Endothelial cell of umbilical vein (primary cell): Measurements from ENCODE around the gene KCNJ15. TPM values are rescaled to one million over a fixed set of nuclear protein-coding genes. Genes with fewer than 3 reads are reported as not detected.

Experiments used
- BruUV-seq: library from RNA; stranded (reverse); fragments of 400-500 nt; replicated peaks from 2 replicates; lab custom pipeline; 2021; lab: Mats Ljungman, UMichigan
- CTCF ChIA-PET: fragments of 300-600, 350-600 bp; sonication (Branson Sonifier 250); formaldehyde crosslinking; loops from one replicate; lab custom pipeline; 2021; ENCODE audit warnings: antibody characterized with exemption, inconsistent platforms; lab: Charles Lee
- POLR2A ChIA-PET: fragments of 300-600, 350-600 bp; sonication (Branson Sonifier 250); formaldehyde crosslinking; loops from one replicate; lab custom pipeline; 2021; ENCODE audit warnings: antibody characterized with exemption, inconsistent platforms; lab: Charles Lee
- DNase-seq: peaks from one replicate; pipeline ENCODE4 v3.0.0-alpha.2; 2011; ENCODE audit warnings: low read depth, low spot score
- FAIRE-seq: peaks from 2 replicates; lab custom pipeline; 2011; peaks lifted over from hg19 to GRCh38; lab: Jason Lieb, UNC
- H2AFZ ChIP-seq: 2 replicates; pipeline ENCODE4 v1.6.0; 2012; ENCODE audit warnings: low read depth, low read length, control low read depth, inconsistent platforms
- H3K27ac ChIP-seq: 2 replicates; pipeline ENCODE4 v1.5.1; 2011; ENCODE audit warnings: low read depth, mild to moderate bottlenecking, control low read depth, low read length, moderate library complexity; ENCODE audit not compliant: insufficient read depth
- H3K27me3 ChIP-seq, 2 experiments: 2 replicates each; pipeline versions ENCODE4 v1.6.0 to v1.6.1; 2011; ENCODE audit warnings: low read length in 2 of 2, mixed read lengths in 1 of 2; ENCODE audit not compliant: control insufficient read depth in 2 of 2, insufficient read depth in 2 of 2
- H3K36me3 ChIP-seq, 2 experiments: 2 replicates in 1 of 2; 3 replicates in 1 of 2; pipeline ENCODE4 v1.5.1; 2011; ENCODE audit warnings: low read length in 2 of 2, mild to moderate bottlenecking in 1 of 2, moderate library complexity in 1 of 2; ENCODE audit not compliant: control insufficient read depth in 2 of 2, insufficient read depth in 2 of 2; ENCODE audit errors: extremely low read depth in 1 of 2
- H3K4me1 ChIP-seq: 3 replicates; pipeline ENCODE4 v1.5.1; 2011; ENCODE audit warnings: mild to moderate bottlenecking, low read length; ENCODE audit not compliant: control insufficient read depth, insufficient read depth; ENCODE audit errors: extremely low read depth
- H3K4me2 ChIP-seq: 2 replicates; pipeline ENCODE4 v1.6.1; 2011; ENCODE audit warnings: low read length, control low read depth, mixed read lengths; ENCODE audit not compliant: insufficient read depth
- H3K4me3 ChIP-seq, 3 experiments: fragments of 200-600 bp in 1 of 3; sonication (generic), shearing (Covaris generic) in 1 of 3; replicated peaks in 1 of 3; 2 replicates each; pipeline ENCODE4 v1.5.1; 2011 to 2016; ENCODE audit warnings: control low read depth in 3 of 3, low read length in 3 of 3, mild to moderate bottlenecking in 2 of 3, inconsistent platforms in 1 of 3, low read depth in 1 of 3, moderate library complexity in 1 of 3; ENCODE audit not compliant: insufficient read depth in 1 of 3
- H3K79me2 ChIP-seq: 2 replicates; pipeline ENCODE4 v1.6.0; 2012; ENCODE audit warnings: low read length, inconsistent platforms; ENCODE audit not compliant: control insufficient read depth, insufficient read depth
- H3K9ac ChIP-seq: replicated peaks from 2 replicates; pipeline ENCODE3; 2011; ENCODE audit warnings: low read length, control low read depth; ENCODE audit not compliant: insufficient read depth; ENCODE audit errors: extremely low read depth
- H3K9me1 ChIP-seq: replicated peaks from 3 replicates; pipeline ENCODE4 v1.6.0; 2011; ENCODE audit warnings: mild to moderate bottlenecking, low read length; ENCODE audit not compliant: control insufficient read depth, insufficient read depth; ENCODE audit errors: extremely low read depth
- H3K9me3 ChIP-seq: replicated peaks from 2 replicates; pipeline ENCODE4 v1.5.1; 2012; ENCODE audit warnings: low read length, inconsistent platforms; ENCODE audit not compliant: control insufficient read depth, insufficient read depth
- H4K20me1 ChIP-seq: replicated peaks from 2 replicates; pipeline ENCODE3; 2011; ENCODE audit warnings: mild to moderate bottlenecking, low read length; ENCODE audit not compliant: control insufficient read depth, insufficient read depth; ENCODE audit errors: extremely low read depth
- CTCF ChIP-seq, 2 donors: IDR thresholded peaks; 1 replicate in 1 of 2; 2 replicates in 1 of 2; pipeline ENCODE4 v1.5.1; 2011; ENCODE audit warnings: low read length in 2 of 2, mild to moderate bottlenecking in 2 of 2, moderate library complexity in 2 of 2, control low read depth in 1 of 2, inconsistent platforms in 1 of 2, low read depth in 1 of 2; ENCODE audit not compliant: insufficient read depth in 1 of 2; ENCODE audit errors: extremely low read depth in 1 of 2
- EZH2 ChIP-seq: IDR thresholded peaks from 2 replicates; pipeline ENCODE4 v1.6.1; 2012; ENCODE audit warnings: borderline replicate concordance, low read depth, mild to moderate bottlenecking, moderate library complexity, low read length, inconsistent platforms; ENCODE audit not compliant: severe bottlenecking
- GATA2 ChIP-seq: IDR thresholded peaks from 2 replicates; pipeline ENCODE4 v1.7.0; 2011; ENCODE audit warnings: low read depth, mild to moderate bottlenecking, moderate library complexity, mixed read lengths, low read length; ENCODE audit not compliant: insufficient read length, insufficient read depth
- JUN ChIP-seq: IDR thresholded peaks from 2 replicates; pipeline ENCODE4 v1.6.1; 2011; ENCODE audit warnings: borderline replicate concordance, low read depth; ENCODE audit not compliant: insufficient read length, insufficient read depth
- MYC ChIP-seq: IDR thresholded peaks from one replicate; pipeline ENCODE4 v1.6.1; 2011; ENCODE audit warnings: mild to moderate bottlenecking, low read depth, low read length
- POLR2A ChIP-seq: IDR thresholded peaks from 2 replicates; pipeline ENCODE4 v1.6.1; 2012; ENCODE audit warnings: low read depth, mild to moderate bottlenecking, control low read depth, low read length
- POLR2AphosphoS5 ChIP-seq: IDR thresholded peaks from 2 replicates; pipeline ENCODE4 v1.6.1; 2012; ENCODE audit warnings: low read depth, mild to moderate bottlenecking, control low read depth, low read length, moderate library complexity; ENCODE audit not compliant: insufficient read depth
- dilution Hi-C: fragments of 300-500 bp; cut with MboI; formaldehyde crosslinking; loops from one replicate; pipeline ENCODE4 v1.15.0; 2019; ENCODE audit warnings: low sequenced_read_pairs; ENCODE audit not compliant: extremely low pct_ligation_motif_present
- intact Hi-C: fragments of 100-400 bp; cut with micrococcal nuclease; formaldehyde crosslinking; loops from one replicate; pipeline ENCODE4 v1.10.0; 2022
- polyA plus RNA-seq, 4 experiments: library from polyadenylated mRNA; depleted of rRNA in 3 of 4; stranded (reverse) in 3 of 4; unstranded in 1 of 4; fragments of >200 nt; gene quantifications; 2 replicates each; pipeline versions ENCODE4 v1.2.1 to v1.2.3, GENCODE V29; 2011 to 2012; ENCODE audit warnings: missing spikeins in 1 of 4
- total RNA-seq: library from RNA; stranded (reverse); gene quantifications from 2 replicates; pipeline ENCODE4 v1.2.3, GENCODE V29; 2021
- TF ChIP-seq, protein P1 (sequence below): IDR thresholded peaks from 2 replicates; pipeline ENCODE4 v1.6.1; 2011; ENCODE audit not compliant: insufficient read depth, insufficient read length

KCNJ15 gene
- total and polyA plus RNA-seq, 2 donors (not counting 3 experiments of a cell fraction or from before 2014, with no cell fraction given), result 1.4 to 1.5 TPM

DNA sequence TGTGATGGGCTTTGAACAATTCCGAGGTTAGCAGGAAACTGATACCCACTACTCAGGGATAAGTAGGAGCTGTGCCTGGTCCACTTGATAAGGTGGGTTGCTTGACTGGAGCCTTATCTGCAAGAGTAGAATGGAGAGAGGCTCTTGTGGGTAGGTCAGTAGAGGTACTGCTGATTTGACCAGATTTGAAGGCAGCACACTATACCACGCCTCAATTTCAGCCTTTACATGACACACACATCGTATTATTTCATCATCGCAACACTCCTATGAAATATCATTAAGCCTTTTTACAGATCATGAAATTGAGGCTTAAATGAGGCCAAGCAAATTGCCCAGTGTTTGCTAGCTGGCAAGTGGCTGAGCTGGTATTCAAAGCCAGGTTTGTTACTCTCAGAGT lies 69.6 kb downstream of the KCNJ15 start:
- H3K27ac ChIP-seq, result no peak overlapping the region
- no TSS peak for BruUV-seq
- no peaks in the 10 kb centered on the region for H3K4me1 ChIP-seq

More for the DNA sequence above, 69.6 kb downstream of the KCNJ15 start:
- peaks cover 3 to 5% of the 10 kb centered on the region in 2 experiments for H3K27me3 ChIP-seq
- ChIA-PET POLR2A (no interaction called here), CTCF (interaction anchor here (1.0 to 1.2 kb wide), 3 partner anchors 26 to 156 kb away, joined by 3 to 4 read pairs (median 4); no protein-coding TSS in a partner anchor)
- no peak for FAIRE-seq
- no peaks in the 10 kb centered on the region for H3K36me3 ChIP-seq
- H2AFZ ChIP-seq, result no peak overlapping the region
- H3K9ac ChIP-seq, result no peak overlapping the region
- dilution Hi-C loops (no loop called here), intact Hi-C loops (no loop called here)
- no peaks in the 10 kb centered on the region for H4K20me1 ChIP-seq
- H3K4me3 ChIP-seq, result no peak overlapping the region
- no peak overlapping the region for H3K4me2 ChIP-seq
- H3K79me2 ChIP-seq, result no peaks in the 10 kb centered on the region
- H3K9me1 ChIP-seq, result no peaks in the 10 kb centered on the region
- no peaks in the 10 kb centered on the region for H3K9me3 ChIP-seq
- TF ChIP-seq POLR2AphosphoS5 (no peak), EZH2 (no peak), GATA2 (no peak), MYC (no peak), POLR2A (no peak), CTCF (IDR thresholded peaks at IDR 0.05; ENCODE audit: extremely low read depth in 1 of 2, insufficient read depth in 1 of 2, low read depth in 1 of 2, low read length in 2 of 2) (no peak), JUN (no peak)
- TF ChIP-seq, protein P1, sequence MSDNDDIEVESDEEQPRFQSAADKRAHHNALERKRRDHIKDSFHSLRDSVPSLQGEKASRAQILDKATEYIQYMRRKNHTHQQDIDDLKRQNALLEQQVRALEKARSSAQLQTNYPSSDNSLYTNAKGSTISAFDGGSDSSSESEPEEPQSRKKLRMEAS, result no peak
- DNase-seq, result no peak
